H1 (cell line): ENCODE measurements around the gene SLC2A5. TPM values are rescaled to one million over a fixed set of nuclear protein-coding genes. Genes with fewer than 3 reads are reported as not detected.

Experiments
- CTCF ChIA-PET: fragments of 300-600 bp; sonication (Branson Sonifier 250); formaldehyde crosslinking; loops from one replicate; lab custom pipeline; 2021; ENCODE audit not compliant: partially characterized antibody; lab: Charles Lee
- POLR2A ChIA-PET: fragments of 300-600 bp; sonication (Branson Sonifier 250); formaldehyde crosslinking; loops from one replicate; lab custom pipeline; 2021; ENCODE audit warnings: inconsistent platforms; ENCODE audit not compliant: partially characterized antibody; lab: Charles Lee
- DNase-seq, 2 experiments: peaks; one replicate each; pipeline versions ENCODE4 v3.0.0 to v3.0.0-alpha.2; 2010 to 2022; ENCODE audit warnings: low spot score in 2 of 2, low read depth in 1 of 2, mixed read lengths in 1 of 2
- FAIRE-seq: peaks from 2 replicates; lab custom pipeline; 2011; peaks lifted over from hg19 to GRCh38; lab: Jason Lieb, UNC
- H2AFZ ChIP-seq: 2 replicates; pipeline ENCODE4 v1.8.1; 2012; ENCODE audit warnings: low read length, inconsistent platforms
- H2AK5ac ChIP-seq: 2 replicates; pipeline ENCODE4 v1.6.1; 2013; ENCODE audit warnings: low read depth, low read length
- H2BK120ac ChIP-seq: replicated peaks from 2 replicates; pipeline ENCODE3; 2013; ENCODE audit warnings: low read depth, low read length, inconsistent platforms
- H2BK12ac ChIP-seq: 2 replicates; pipeline ENCODE4 v1.6.1; 2013; ENCODE audit warnings: low read depth, low read length
- H2BK15ac ChIP-seq: 2 replicates; pipeline ENCODE4 v1.6.1; 2013; ENCODE audit warnings: low read length
- H2BK20ac ChIP-seq: 2 replicates; pipeline ENCODE4 v1.6.1; 2013; ENCODE audit warnings: low read length
- H2BK5ac ChIP-seq: 2 replicates; pipeline ENCODE4 v1.6.1; 2013; ENCODE audit warnings: low read depth, low read length
- H3K14ac ChIP-seq: 2 replicates; pipeline ENCODE4 v1.6.1; 2013; ENCODE audit warnings: inconsistent platforms; ENCODE audit not compliant: insufficient read length
- H3K18ac ChIP-seq: 2 replicates; pipeline ENCODE4 v1.6.1; 2013; ENCODE audit warnings: low read length; ENCODE audit errors: extremely low read depth
- H3K23ac ChIP-seq: 2 replicates; pipeline ENCODE4 v1.6.1; 2013; ENCODE audit warnings: inconsistent platforms; ENCODE audit not compliant: insufficient read length
- H3K23me2 ChIP-seq: 2 replicates; pipeline ENCODE4 v1.6.1; 2013; ENCODE audit warnings: low read depth, low read length
- H3K27ac ChIP-seq: 2 replicates; pipeline ENCODE4 v1.6.1; 2011; ENCODE audit warnings: low read depth, low read length, inconsistent platforms
- H3K27me3 ChIP-seq, 4 experiments: replicated peaks in 1 of 4; 1 replicate in 1 of 4; 2 replicates in 3 of 4; pipeline versions ENCODE4 v1.6.1 to v1.8.1; 2011 to 2013; ENCODE audit warnings: low read length in 3 of 4, mild to moderate bottlenecking in 3 of 4, inconsistent platforms in 2 of 4, mixed read lengths in 2 of 4, moderate library complexity in 1 of 4; ENCODE audit not compliant: control insufficient read depth in 3 of 4, insufficient read depth in 3 of 4; ENCODE audit errors: extremely low read depth in 1 of 4
- H3K36me3 ChIP-seq, 4 experiments: 2 replicates each; pipeline versions ENCODE4 v1.6.1 to v1.8.1; 2011 to 2013; ENCODE audit warnings: mild to moderate bottlenecking in 4 of 4, low read length in 3 of 4, moderate library complexity in 2 of 4, control low read depth in 1 of 4, inconsistent platforms in 1 of 4; ENCODE audit not compliant: insufficient read depth in 4 of 4, control insufficient read depth in 2 of 4
- H3K4ac ChIP-seq: replicated peaks from 2 replicates; pipeline ENCODE3; 2013; ENCODE audit warnings: low read length, low read depth, mixed read lengths, inconsistent platforms; ENCODE audit not compliant: insufficient read length
- H3K4me1 ChIP-seq, 4 experiments: replicated peaks in 1 of 4; 1 replicate in 1 of 4; 2 replicates in 3 of 4; pipeline versions ENCODE4 v1.6.1 to v1.8.1; 2011 to 2013; ENCODE audit warnings: low read length in 3 of 4, inconsistent platforms in 2 of 4, mixed read lengths in 1 of 4; ENCODE audit not compliant: insufficient read depth in 4 of 4, control insufficient read depth in 3 of 4
- H3K4me2 ChIP-seq, 2 experiments: 2 replicates each; pipeline versions ENCODE4 v1.6.1 to v1.8.1; 2011 to 2013; ENCODE audit warnings: low read depth in 2 of 2, low read length in 2 of 2, control low read depth in 1 of 2, inconsistent platforms in 1 of 2, mild to moderate bottlenecking in 1 of 2; ENCODE audit not compliant: insufficient read depth in 1 of 2
- H3K4me3 ChIP-seq, 4 experiments: fragments of 200-600, 300-600 bp in 1 of 4; sonication (generic), shearing (Covaris generic), sonication (Bioruptor Twin) in 1 of 4; 2 replicates each; pipeline versions ENCODE4 v1.5.1 to v1.8.1; 2011 to 2016; ENCODE audit warnings: low read length in 4 of 4, low read depth in 3 of 4, control low read depth in 2 of 4, inconsistent platforms in 2 of 4, mild to moderate bottlenecking in 2 of 4, mixed read lengths in 1 of 4, moderate library complexity in 1 of 4; ENCODE audit not compliant: insufficient read depth in 2 of 4; ENCODE audit errors: extremely low read depth in 1 of 4
- H3K56ac ChIP-seq: replicated peaks from 2 replicates; pipeline ENCODE3; 2013; ENCODE audit warnings: low read depth, mild to moderate bottlenecking, mixed read lengths, low read length, inconsistent platforms; ENCODE audit not compliant: insufficient read length
- H3K79me1 ChIP-seq: 2 replicates; pipeline ENCODE4 v1.6.1; 2013; ENCODE audit warnings: low read depth, low read length, control low read depth
- H3K79me2 ChIP-seq, 2 experiments: 2 replicates each; pipeline versions ENCODE4 v1.6.1 to v1.8.1; 2012 to 2013; ENCODE audit warnings: low read length in 2 of 2, mild to moderate bottlenecking in 2 of 2, inconsistent platforms in 1 of 2; ENCODE audit not compliant: insufficient read depth in 2 of 2, control insufficient read depth in 1 of 2
- H3K9ac ChIP-seq, 4 experiments: replicated peaks in 1 of 4; 1 replicate in 1 of 4; 2 replicates in 3 of 4; pipeline versions ENCODE4 v1.6.1 to v1.8.1; 2011 to 2013; ENCODE audit warnings: low read depth in 3 of 4, low read length in 3 of 4, control low read depth in 2 of 4, mild to moderate bottlenecking in 2 of 4, moderate library complexity in 2 of 4, inconsistent platforms in 1 of 4; ENCODE audit errors: extremely low read depth in 1 of 4
- H3K9me3 ChIP-seq, 2 experiments: 2 replicates each; pipeline versions ENCODE4 v1.6.1 to v1.8.1; 2012 to 2013; ENCODE audit warnings: mild to moderate bottlenecking in 2 of 2, moderate library complexity in 2 of 2, control low read depth in 1 of 2, inconsistent platforms in 1 of 2, low read depth in 1 of 2, low read length in 1 of 2, mixed read lengths in 1 of 2; ENCODE audit not compliant: insufficient read depth in 2 of 2
- H4K20me1 ChIP-seq, 2 experiments: replicated peaks in 1 of 2; 2 replicates each; pipeline versions ENCODE3 to v1.8.1; 2011 to 2013; ENCODE audit warnings: inconsistent platforms in 2 of 2, low read length in 2 of 2, mild to moderate bottlenecking in 1 of 2; ENCODE audit not compliant: insufficient read depth in 2 of 2, control insufficient read depth in 1 of 2
- H4K5ac ChIP-seq: 2 replicates; pipeline ENCODE4 v1.6.1; 2013; ENCODE audit warnings: low read length, low read depth, mixed read lengths, inconsistent platforms; ENCODE audit not compliant: insufficient read length
- H4K8ac ChIP-seq: 2 replicates; pipeline ENCODE4 v1.8.0; 2013; ENCODE audit warnings: mild to moderate bottlenecking, moderate library complexity, low read length, inconsistent platforms; ENCODE audit not compliant: insufficient read depth; ENCODE audit errors: extremely low read depth
- H4K91ac ChIP-seq: replicated peaks from 2 replicates; pipeline ENCODE3; 2013; ENCODE audit warnings: low read length, mixed read lengths, inconsistent platforms; ENCODE audit not compliant: insufficient read length
- KDM1A ChIP-seq: fragments of 200-600, 300-600 bp; sonication (generic); IDR thresholded peaks from 2 replicates; pipeline ENCODE4 v1.7.1; 2016; ENCODE audit warnings: mild to moderate bottlenecking, low read length, borderline replicate concordance
- KDM4A ChIP-seq: IDR thresholded peaks from one replicate; pipeline ENCODE4 v1.7.1; 2012; ENCODE audit warnings: low read depth, mild to moderate bottlenecking, moderate library complexity, low read length, inconsistent platforms; ENCODE audit not compliant: severe bottlenecking
- RAD21 ChIP-seq, 2 experiments: IDR thresholded peaks in 1 of 2; conservative IDR thresholded peaks in 1 of 2; 2 replicates each; pipeline ENCODE4 v1.6.1; 2011; ENCODE audit warnings: low read depth in 2 of 2, low read length in 2 of 2, improper control_type of control experiment in 1 of 2, inconsistent platforms in 1 of 2, mild to moderate bottlenecking in 1 of 2, moderate library complexity in 1 of 2
- SIRT6 ChIP-seq: IDR thresholded peaks from one replicate; pipeline ENCODE4 v1.7.1; 2012; ENCODE audit warnings: low read length, inconsistent platforms
- WGBS, 2 experiments: shearing (Covaris generic) in 1 of 2; methylation state at CpG; one replicate each; pipeline versions ENCODE4 v1.1.6 to v1.1.7; 2013 to 2015; ENCODE audit warnings: low lambda C conversion rate in 2 of 2, mixed read lengths in 2 of 2, inconsistent platforms in 1 of 2, low coverage in 1 of 2, missing lambda C conversion rate in 1 of 2; ENCODE audit not compliant: insufficient replicate concordance in 2 of 2, insufficient coverage in 1 of 2, insufficient read length in 1 of 2; ENCODE audit errors: extremely low coverage in 1 of 2, missing lambda C conversion rate in 1 of 2; 5-methylcytosine and 5-hydroxymethylcytosine counted together
- polyA plus RNA-seq, 7 experiments: library from polyadenylated mRNA; depleted of rRNA in 3 of 7; stranded (reverse) in 5 of 7; unstranded in 2 of 7; fragments of >200 nt in 5 of 7; fragments of 200-250 nt in 2 of 7; gene quantifications; 1 replicate in 5 of 7; 2 replicates in 1 of 7; 4 replicates in 1 of 7; pipeline versions ENCODE4 v1.2.1 to v1.2.3, GENCODE V29; 2011 to 2013; ENCODE audit warnings: missing spikeins in 2 of 7, mixed read lengths in 2 of 7
- total RNA-seq: library from RNA; stranded (reverse); fragmentation: NEBNext Ultra II Directional; extraction: Animal tissue kit (Norgen Biotek cat#: 25700); gene quantifications from 2 replicates; pipeline ENCODE4 v1.2.1, GENCODE V29; 2021

The SLC2A5 gene
- total and polyA plus RNA-seq, 2 of the 8 experiments (the other 6 are each of a cell fraction or from before 2014, with no cell fraction given): 0.12 TPM; not detected in 1

DNA sequence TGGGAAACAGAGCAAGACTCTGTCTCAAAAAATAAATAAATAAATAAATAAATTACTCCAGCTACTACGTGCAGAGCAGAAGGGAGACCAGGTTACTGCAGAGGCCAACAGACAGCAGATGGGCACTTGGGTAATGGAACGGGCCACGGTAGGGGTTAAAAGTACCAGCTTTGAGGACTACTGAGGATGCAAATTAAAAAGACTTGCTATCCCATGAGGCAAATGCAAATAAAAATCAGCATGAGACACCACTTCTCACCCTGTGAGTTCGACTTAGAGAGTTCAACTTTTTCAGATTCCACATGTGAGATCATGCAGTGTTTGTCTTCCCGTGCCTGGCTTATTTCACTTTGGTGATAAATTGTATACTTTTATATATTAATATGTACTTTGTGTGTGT is 6.6 kb downstream of the SLC2A5 start:
- Histone ChIP-seq H3K18ac (no peak overlapping the region), H3K23ac (no peak overlapping the region), H3K4me3 (no peak overlapping the region), H3K79me1 (no peaks in the 10 kb centered on the region; the same call in 1 of the 2 replicates), H4K20me1 (peaks cover 0 to 3% of the 10 kb centered on the region in 2 experiments), H3K27ac (no peak overlapping the region), H2BK20ac (no peak overlapping the region), H3K4me2 (no peak overlapping the region), H2BK120ac (no peak overlapping the region), H3K14ac (no peak overlapping the region), H3K4ac (no peak overlapping the region), H2AK5ac (no peak overlapping the region), H2AFZ (no peak overlapping the region), H3K9me3 (no peaks in the 10 kb centered on the region), H3K56ac (no peak overlapping the region), H2BK12ac (no peak overlapping the region), H4K91ac (no peak overlapping the region), H2BK15ac (no peak overlapping the region), H4K8ac (no peak overlapping the region), H3K23me2 (peaks cover 9% of the 10 kb centered on the region), H3K27me3 (no peaks in the 10 kb centered on the region), H3K4me1 (peaks cover 0 to 3% (median under 1%) of the 10 kb centered on the region in 4 experiments; a peak in 3 of 7 replicates), H3K9ac (no peak overlapping the region), H2BK5ac (no peak overlapping the region), H3K36me3 (no peaks in the 10 kb centered on the region), H4K5ac (no peak overlapping the region), H3K79me2 (no peaks in the 10 kb centered on the region)
- POLR2A ChIA-PET: interaction anchor here (1.3 kb wide), 1 partner anchor 201 kb away, joined by 3 read pairs; no protein-coding TSS in a partner anchor
- DNase-seq (no peak), FAIRE-seq (no peak)
- CTCF ChIA-PET: interaction anchor here (0.6 to 3.0 kb wide), 4 partner anchors 9 to 58 kb away, joined by 3 to 11 read pairs (median 3); no protein-coding TSS in a partner anchor
- 91% methylated on average over 5 of the region's 5 CpGs; no CpG with 5 or more reads in 1 of the 2 experiments for WGBS, 2 experiments
- TF ChIP-seq RAD21 (IDR thresholded peaks at IDR 0.05 in 1 of 2, conservative IDR thresholded peaks at IDR 0.05 in 1 of 2; ENCODE audit: low read depth in 2 of 2, low read length in 2 of 2) (no peak), SIRT6 (no peak), KDM4A (no peak), KDM1A (no peak)
